H9 (cell line): ENCODE results near the gene INPP5J. TPM values are rescaled to one million over a fixed set of nuclear protein-coding genes. Genes with fewer than 3 reads are reported as not detected.

ENCODE experiments used
- DNase-seq: peaks from one replicate; pipeline ENCODE4 v3.0.0-alpha.2; 2017
- H2AFZ ChIP-seq: one replicate; pipeline ENCODE4 v1.6.1; 2013; ENCODE audit warnings: mild to moderate bottlenecking, low read length, control low read depth, moderate library complexity
- H2AK5ac ChIP-seq: 2 replicates; pipeline ENCODE4 v1.6.1; 2013; ENCODE audit warnings: low read length, control low read depth, mixed read lengths; ENCODE audit not compliant: insufficient read length
- H2BK120ac ChIP-seq: one replicate; pipeline ENCODE4 v1.6.1; 2013; ENCODE audit warnings: low read depth, mild to moderate bottlenecking, low read length, control low read depth, inconsistent platforms; ENCODE audit not compliant: poor library complexity, severe bottlenecking
- H2BK12ac ChIP-seq: 2 replicates; pipeline ENCODE4 v1.6.1; 2013; ENCODE audit warnings: low read length, control low read depth, mixed read lengths, low read depth; ENCODE audit not compliant: insufficient read length
- H2BK15ac ChIP-seq: 2 replicates; pipeline ENCODE4 v1.6.1; 2013; ENCODE audit warnings: low read depth, low read length, control low read depth
- H2BK20ac ChIP-seq: one replicate; pipeline ENCODE4 v1.6.1; 2013; ENCODE audit warnings: low read depth, mild to moderate bottlenecking, low read length, control low read depth, inconsistent platforms; ENCODE audit not compliant: poor library complexity, severe bottlenecking
- H2BK5ac ChIP-seq: 2 replicates; pipeline ENCODE4 v1.6.1; 2013; ENCODE audit warnings: low read length, control low read depth, mixed read lengths; ENCODE audit not compliant: insufficient read length
- H3K14ac ChIP-seq: 2 replicates; pipeline ENCODE4 v1.6.1; 2013; ENCODE audit warnings: low read length, control low read depth; ENCODE audit not compliant: insufficient read depth
- H3K18ac ChIP-seq: 2 replicates; pipeline ENCODE4 v1.6.1; 2013; ENCODE audit warnings: low read depth, mild to moderate bottlenecking, mixed read lengths, low read length, control low read depth; ENCODE audit not compliant: insufficient read length
- H3K23ac ChIP-seq: 2 replicates; pipeline ENCODE4 v1.6.1; 2013; ENCODE audit warnings: low read length, control low read depth, mixed read lengths, low read depth; ENCODE audit not compliant: insufficient read length
- H3K23me2 ChIP-seq: 2 replicates; pipeline ENCODE4 v1.6.1; 2013; ENCODE audit warnings: low read depth, mild to moderate bottlenecking, mixed read lengths, low read length, control low read depth; ENCODE audit not compliant: insufficient read length, poor library complexity, severe bottlenecking
- H3K27ac ChIP-seq: 2 replicates; pipeline ENCODE4 v1.5.1; 2013; ENCODE audit warnings: low read length, control low read depth, mixed read lengths, low read depth; ENCODE audit not compliant: insufficient read length
- H3K27me3 ChIP-seq: 2 replicates; pipeline ENCODE4 v1.6.1; 2013; ENCODE audit warnings: low read length, control low read depth, inconsistent platforms; ENCODE audit not compliant: insufficient read depth
- H3K4ac ChIP-seq: 2 replicates; pipeline ENCODE4 v1.6.1; 2013; ENCODE audit warnings: low read depth, mild to moderate bottlenecking, control low read depth, inconsistent platforms, low read length, moderate library complexity
- H3K4me1 ChIP-seq: 2 replicates; pipeline ENCODE4 v1.6.1; 2013; ENCODE audit warnings: low read length, control low read depth, inconsistent platforms; ENCODE audit not compliant: insufficient read depth
- H3K4me2 ChIP-seq: 2 replicates; pipeline ENCODE4 v1.6.1; 2013; ENCODE audit warnings: low read length, control low read depth, mixed read lengths; ENCODE audit not compliant: insufficient read length, insufficient read depth
- H3K56ac ChIP-seq: 2 replicates; pipeline ENCODE4 v1.6.1; 2013; ENCODE audit warnings: low read depth, mild to moderate bottlenecking, mixed read lengths, low read length, control low read depth; ENCODE audit not compliant: insufficient read length
- H3K79me1 ChIP-seq: 2 replicates; pipeline ENCODE4 v1.6.1; 2013; ENCODE audit warnings: low read depth, mild to moderate bottlenecking, moderate library complexity, low read length, control low read depth, inconsistent platforms; ENCODE audit not compliant: insufficient read depth, poor library complexity, severe bottlenecking
- H3K79me2 ChIP-seq: 2 replicates; pipeline ENCODE4 v1.6.1; 2013; ENCODE audit warnings: low read length, control low read depth, inconsistent platforms; ENCODE audit not compliant: insufficient read depth
- H3K9ac ChIP-seq: 2 replicates; pipeline ENCODE4 v1.6.1; 2013; ENCODE audit warnings: low read length, control low read depth, mixed read lengths; ENCODE audit not compliant: insufficient read length; ENCODE audit errors: extremely low read depth
- H3K9me3 ChIP-seq: one replicate; pipeline ENCODE4 v1.6.1; 2013; ENCODE audit warnings: low read depth, low read length, inconsistent platforms; ENCODE audit not compliant: control insufficient read depth
- H3T11ph ChIP-seq: one replicate; pipeline ENCODE4 v1.6.1; 2013; ENCODE audit warnings: mild to moderate bottlenecking, low read length, control low read depth, inconsistent platforms
- H4K20me1 ChIP-seq: one replicate; pipeline ENCODE4 v1.6.1; 2013; ENCODE audit not compliant: control insufficient read depth, insufficient read length, insufficient read depth
- H4K5ac ChIP-seq: 2 replicates; pipeline ENCODE4 v1.6.1; 2013; ENCODE audit warnings: low read depth, mild to moderate bottlenecking, mixed read lengths, low read length, control low read depth; ENCODE audit not compliant: insufficient read length
- H4K8ac ChIP-seq: replicated peaks from 2 replicates; pipeline ENCODE4 v1.6.1; 2013; ENCODE audit warnings: low read length, control low read depth, mixed read lengths, low read depth; ENCODE audit not compliant: insufficient read length
- H4K91ac ChIP-seq: 2 replicates; pipeline ENCODE4 v1.6.1; 2013; ENCODE audit warnings: low read depth, mild to moderate bottlenecking, moderate library complexity, mixed read lengths, low read length, control low read depth; ENCODE audit not compliant: insufficient read length
- H3K27ac Mint-ChIP-seq, 3 experiments: 2 replicates in 2 of 3; 3 replicates in 1 of 3; pipeline ENCODE4 v1.8.0; 2020 to 2021; ENCODE audit warnings: mixed read lengths in 3 of 3, mild to moderate bottlenecking in 1 of 3, moderate library complexity in 1 of 3
- H3K27me3 Mint-ChIP-seq: 2 replicates; pipeline ENCODE4 v1.8.0; 2021; ENCODE audit warnings: low read depth, mild to moderate bottlenecking, moderate library complexity, mixed read lengths
- H3K36me3 Mint-ChIP-seq, 3 experiments: 2 replicates in 2 of 3; 3 replicates in 1 of 3; pipeline ENCODE4 v1.8.0; 2020 to 2021; ENCODE audit warnings: low read depth in 3 of 3, mixed read lengths in 3 of 3; ENCODE audit not compliant: insufficient read depth in 1 of 3
- H3K4me1 Mint-ChIP-seq, 2 experiments: 2 replicates each; pipeline ENCODE4 v1.8.0; 2020; ENCODE audit warnings: mixed read lengths in 2 of 2
- H3K4me3 Mint-ChIP-seq, 2 experiments: 2 replicates in 1 of 2; 3 replicates in 1 of 2; pipeline ENCODE4 v1.8.0; 2020 to 2021; ENCODE audit warnings: mild to moderate bottlenecking in 2 of 2, mixed read lengths in 2 of 2, moderate library complexity in 1 of 2
- H3K9me3 Mint-ChIP-seq, 2 experiments: 2 replicates in 1 of 2; 3 replicates in 1 of 2; pipeline ENCODE4 v1.8.0; 2020; ENCODE audit warnings: mild to moderate bottlenecking in 2 of 2, mixed read lengths in 2 of 2, moderate library complexity in 1 of 2
- CTCF ChIP-seq: fragments of 200-600 bp; sonication (generic); conservative IDR thresholded peaks from 3 replicates; pipeline ENCODE4 v1.8.0; 2021; ENCODE audit warnings: antibody characterized with exemption, mild to moderate bottlenecking
- WGBS: extraction: QIAGEN DNeasy Blood & Tissue Kit; methylation state at CpG from one replicate; pipeline ENCODE4 v1.1.7; 2013; ENCODE audit warnings: missing lambda C conversion rate, low lambda C conversion rate, mixed read lengths; ENCODE audit not compliant: insufficient read length; ENCODE audit errors: extremely low coverage; 5-methylcytosine and 5-hydroxymethylcytosine counted together
- total RNA-seq: library from RNA; stranded (reverse); gene quantifications from 2 replicates; pipeline ENCODE4 v1.2.1, GENCODE V29; 2021

The INPP5J gene
- total RNA-seq, 1 experiment from 2014 or later, result 4.9 TPM

- Histone ChIP-seq H3K27ac (no peak overlapping the region), H3K9ac (peak overlapping the region; percentile 89), H3K79me2 (no peaks in the 10 kb centered on the region; the same call in 1 of the 2 replicates), H3K4me2 (peak overlapping the region; percentile 90), H3K27me3 (no peaks in the 10 kb centered on the region), H3K4ac (peak overlapping the region; percentile 75; the same call in 1 of the 2 replicates), H2BK15ac (no peak overlapping the region; the same call in 1 of the 2 replicates), H4K20me1 (no peaks in the 10 kb centered on the region), H4K8ac (no peak overlapping the region), H2BK120ac (peak overlapping the region; percentile 82), H2BK5ac (no peak overlapping the region), H4K5ac (peak overlapping the region; percentile 43), H3K56ac (no peak overlapping the region), H4K91ac (no peak overlapping the region), H3K79me1 (no peaks in the 10 kb centered on the region), H2BK20ac (no peak overlapping the region), H3K23ac (no peak overlapping the region), H2BK12ac (peak overlapping the region; percentile 10), H3K9me3 (no peaks in the 10 kb centered on the region), H3K4me1 (no peaks in the 10 kb centered on the region; the same call in 1 of the 2 replicates), H2AFZ (no peak overlapping the region), H3T11ph (no peak overlapping the region), H2AK5ac (no peak overlapping the region), H3K23me2 (peaks cover 10% of the 10 kb centered on the region), H3K18ac (peak overlapping the region; percentile 92), H3K14ac (peak overlapping the region; percentile 97)
- DNase-seq, result no peak
- peak overlapping the region; percentile 82 to 90 for H3K4me3 Mint-ChIP-seq
- H3K27me3 Mint-ChIP-seq, result peaks cover 5% of the 10 kb centered on the region
- peaks cover 31 to 42% of the 10 kb centered on the region in 2 experiments for H3K4me1 Mint-ChIP-seq
- no peaks in the 10 kb centered on the region for H3K9me3 Mint-ChIP-seq
- no CpG with 5 or more reads among the region's 18 CpGs for WGBS
- H3K36me3 Mint-ChIP-seq, result peaks cover 0 to 2% (median 2%) of the 10 kb centered on the region in 3 experiments; a peak in 4 of 7 replicates
- peak overlapping the region in 2 of 3 experiments; percentile 77 to 92; a peak in 5 of 7 replicates for H3K27ac Mint-ChIP-seq
- no peak for TF ChIP-seq CTCF
Observed at GRCh38 chr22:31083923-31084810, 38.6 kb upstream of the INPP5J start.
